Left lung (tissue), 4 donors: ENCODE results near the gene LASP1NB.

Experiments
- ATAC-seq: fragments of 200-7000 bp; cut with Tn5 transposase; one replicate; pipeline ENCODE4 v1.9.1; 2020; ENCODE audit warnings: moderate library complexity
- DNase-seq, 4 donors: peaks; one replicate each; pipeline ENCODE4 v3.0.0-alpha.2; 2013 to 2020
- H3K27ac ChIP-seq, 2 donors: fragments of 200-600 bp; sonication (generic) in 1 of 2; one replicate each; pipeline versions ENCODE4 v1.5.0 to v1.8.0; 2020 to 2021
- H3K27me3 ChIP-seq, 2 donors: fragments of 200-600 bp; sonication (generic) in 1 of 2; one replicate each; pipeline versions ENCODE4 v1.5.0 to v1.8.0; 2020 to 2021
- H3K36me3 ChIP-seq, 2 donors: fragments of 200-600 bp; sonication (generic) in 1 of 2; one replicate each; pipeline versions ENCODE4 v1.5.0 to v1.8.0; 2020 to 2021
- H3K4me1 ChIP-seq, 2 donors: fragments of 200-600 bp; one replicate each; pipeline ENCODE4 v1.8.0; 2021
- H3K4me3 ChIP-seq, 2 donors: fragments of 200-600 bp; sonication (generic) in 1 of 2; one replicate each; pipeline versions ENCODE4 v1.5.0 to v1.8.0; 2020 to 2021; ENCODE audit warnings: mild to moderate bottlenecking in 1 of 2
- H3K9me3 ChIP-seq, 2 donors: fragments of 200-600 bp; sonication (generic) in 1 of 2; one replicate each; pipeline versions ENCODE4 v1.5.0 to v1.8.0; 2020 to 2021
- CTCF ChIP-seq, 2 donors: fragments of 200-600 bp; sonication (generic) in 1 of 2; IDR thresholded peaks; one replicate each; pipeline versions ENCODE4 v1.5.0 to v1.8.0; 2021; ENCODE audit warnings: antibody characterized with exemption in 2 of 2
- intact Hi-C, 2 donors: fragments of 100-400 bp; cut with DNase I; formaldehyde crosslinking; loops; one replicate each; pipeline versions ENCODE4 v1.11.2 to v1.14.2; 2022
- donor health status: DM: no; HTN: yes; CAD: no.
- donor health status: DM: no; HTN: no; CAD: no.

LASP1NB gene

GRCh38 chr17:38958326-38958725, 32.9 kb downstream of the LASP1NB start:
- Histone ChIP-seq H3K27ac (no peak overlapping the region), H3K9me3 (no peaks in the 10 kb centered on the region), H3K27me3 (no peaks in the 10 kb centered on the region), H3K36me3 (no peaks in the 10 kb centered on the region), H3K4me1 (no peaks in the 10 kb centered on the region), H3K4me3 (no peak overlapping the region)
- intact Hi-C loops = no loop called here
- TF ChIP-seq CTCF (IDR thresholded peaks at IDR 0.05) = no peak
- no peak for ATAC-seq
- no peak for DNase-seq

GRCh38 chr17:38958756-38959155, 33.3 kb downstream of the LASP1NB start:
- intact Hi-C loops = no loop called here
- no peak for ATAC-seq
- no peak for TF ChIP-seq CTCF (IDR thresholded peaks at IDR 0.05)

GRCh38 chr17:38959508-38959907, 34.1 kb downstream of the LASP1NB start:
- no peak for DNase-seq
- Histone ChIP-seq H3K27ac (no peak overlapping the region), H3K36me3 (no peaks in the 10 kb centered on the region), H3K9me3 (no peaks in the 10 kb centered on the region), H3K4me1 (no peaks in the 10 kb centered on the region), H3K27me3 (no peaks in the 10 kb centered on the region), H3K4me3 (no peak overlapping the region)
- no peak for TF ChIP-seq CTCF (IDR thresholded peaks at IDR 0.05)
- intact Hi-C loops = no loop called here
- no peak for ATAC-seq

More at GRCh38 chr17:38958756-38959155, 33.3 kb downstream of the LASP1NB start:
- no peak for DNase-seq
- no peak overlapping the region for H3K4me3 ChIP-seq
- H3K27me3 ChIP-seq = no peaks in the 10 kb centered on the region
- no peaks in the 10 kb centered on the region for H3K36me3 ChIP-seq
- H3K9me3 ChIP-seq = no peaks in the 10 kb centered on the region
- H3K4me1 ChIP-seq = no peaks in the 10 kb centered on the region
- H3K27ac ChIP-seq = no peak overlapping the region

- Histone ChIP-seq H3K9me3 (no peaks in the 10 kb centered on the region), H3K36me3 (no peaks in the 10 kb centered on the region), H3K27me3 (no peaks in the 10 kb centered on the region), H3K4me3 (no peak overlapping the region), H3K27ac (no peak overlapping the region), H3K4me1 (no peaks in the 10 kb centered on the region)
- ATAC-seq (no peak), DNase-seq (no peak)
- no peak for TF ChIP-seq CTCF (IDR thresholded peaks at IDR 0.05)
- intact Hi-C loops = no loop called here
These were observed 35.0 kb downstream of the LASP1NB start for GRCh38 chr17:38960402-38960801.

- Histone ChIP-seq H3K27me3 (no peaks in the 10 kb centered on the region), H3K4me3 (no peak overlapping the region), H3K9me3 (no peaks in the 10 kb centered on the region), H3K36me3 (no peaks in the 10 kb centered on the region), H3K4me1 (no peaks in the 10 kb centered on the region), H3K27ac (no peak overlapping the region)
- ATAC-seq = no peak
- intact Hi-C loops = no loop called here
- DNase-seq = no peak
- TF ChIP-seq CTCF (IDR thresholded peaks at IDR 0.05) = no peak
These were observed 36.0 kb downstream of the LASP1NB start for GRCh38 chr17:38961413-38961812.
